ENCODE measurements around the gene PLXNC1. TPM values are rescaled to one million over a fixed set of nuclear protein-coding genes. Genes with fewer than 3 reads are reported as not detected.

PLXNC1 gene
- total and polyA plus RNA-seq, 3 donors from 2014 or later, result 36.5 to 201 (median 96.5) TPM

GRCh38 chr12:94329366-94329765 is 181.0 kb downstream of the PLXNC1 start:
- Histone ChIP-seq H3K4me1 (no peaks in the 10 kb centered on the region), H3K9me3 (no peaks in the 10 kb centered on the region), H3K27ac (no peak overlapping the region), H3K36me3 (ENCODE audit: low read depth, missing control alignments) (no peaks in the 10 kb centered on the region), H3K27me3 (no peaks in the 10 kb centered on the region), H3K4me3 (no peak overlapping the region)
- intact Hi-C loops (cut with DNase I; ENCODE audit: low total_unique reads), result no loop called here
- TF ChIP-seq CTCF (IDR thresholded peaks at IDR 0.05) (no peak), POLR2A (IDR thresholded peaks at IDR 0.05) (no peak)
- no peak for DNase-seq
- WGBS, 2 donors, result 93 to 98% methylated on average over 1 of the region's 1 CpG

GRCh38 chr12:94333396-94333795 is 185.0 kb downstream of the PLXNC1 start:
- Histone ChIP-seq H3K4me3 (no peak overlapping the region), H3K4me1 (no peaks in the 10 kb centered on the region), H3K9me3 (no peaks in the 10 kb centered on the region), H3K27ac (no peak overlapping the region), H3K27me3 (no peaks in the 10 kb centered on the region), H3K36me3 (ENCODE audit: low read depth, missing control alignments) (no peaks in the 10 kb centered on the region)
- DNase-seq, result no peak
- 85 to 92% methylated on average over 3 of the region's 3 CpGs for WGBS, 2 donors
- intact Hi-C loops (cut with DNase I; ENCODE audit: low total_unique reads), result no loop called here
- no peak for TF ChIP-seq POLR2A (IDR thresholded peaks at IDR 0.05)
- TF ChIP-seq CTCF (IDR thresholded peaks at IDR 0.05), result no peak

DNA sequence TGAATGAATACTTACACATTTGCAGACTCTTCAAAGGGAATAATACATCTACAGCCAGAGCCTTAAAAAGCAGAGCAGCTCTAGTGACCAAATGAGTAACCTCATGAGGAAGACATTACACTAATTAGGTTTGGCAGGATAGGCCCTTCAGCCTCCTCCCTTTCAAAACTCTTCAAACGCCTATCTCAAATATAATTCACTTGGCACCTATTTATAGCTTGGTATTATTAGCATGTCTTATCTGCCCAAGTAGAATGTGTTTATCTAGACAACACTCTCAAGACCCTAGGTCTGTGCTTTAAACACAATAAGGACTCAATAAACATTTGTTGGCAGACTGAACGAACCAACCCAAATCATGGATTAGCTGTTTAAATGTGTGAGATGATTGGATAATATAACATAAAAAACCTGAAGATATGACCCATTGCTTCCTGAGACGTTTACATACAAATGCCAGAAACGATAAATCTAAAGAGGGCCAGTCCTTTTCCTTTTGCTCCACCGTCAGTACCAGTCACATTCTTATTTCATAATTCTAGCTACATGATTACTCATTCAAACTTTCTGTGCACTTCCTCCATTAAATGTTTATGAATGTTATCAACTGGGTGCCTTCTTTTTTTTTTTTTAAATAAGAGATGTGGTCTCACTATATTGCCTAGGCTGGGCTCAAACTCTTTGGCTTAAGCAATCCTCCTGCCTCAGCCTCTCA is 188.0 kb downstream of the PLXNC1 start:
- TF ChIP-seq CTCF (IDR thresholded peaks at IDR 0.05) (no peak), POLR2A (IDR thresholded peaks at IDR 0.05) (no peak)
- H3K27ac ChIP-seq, result no peak overlapping the region
- WGBS, 2 donors, result 76 to 83% methylated on average over 5 of the region's 5 CpGs
- no peak overlapping the region for H3K4me3 ChIP-seq
- no peaks in the 10 kb centered on the region for H3K4me1 ChIP-seq
- H3K27me3 ChIP-seq, result no peaks in the 10 kb centered on the region
- intact Hi-C loops (cut with DNase I; ENCODE audit: low total_unique reads), result no loop called here
- H3K36me3 ChIP-seq (ENCODE audit: low read depth, missing control alignments), result no peaks in the 10 kb centered on the region
- no peak for DNase-seq
- no peaks in the 10 kb centered on the region for H3K9me3 ChIP-seq

DNA sequence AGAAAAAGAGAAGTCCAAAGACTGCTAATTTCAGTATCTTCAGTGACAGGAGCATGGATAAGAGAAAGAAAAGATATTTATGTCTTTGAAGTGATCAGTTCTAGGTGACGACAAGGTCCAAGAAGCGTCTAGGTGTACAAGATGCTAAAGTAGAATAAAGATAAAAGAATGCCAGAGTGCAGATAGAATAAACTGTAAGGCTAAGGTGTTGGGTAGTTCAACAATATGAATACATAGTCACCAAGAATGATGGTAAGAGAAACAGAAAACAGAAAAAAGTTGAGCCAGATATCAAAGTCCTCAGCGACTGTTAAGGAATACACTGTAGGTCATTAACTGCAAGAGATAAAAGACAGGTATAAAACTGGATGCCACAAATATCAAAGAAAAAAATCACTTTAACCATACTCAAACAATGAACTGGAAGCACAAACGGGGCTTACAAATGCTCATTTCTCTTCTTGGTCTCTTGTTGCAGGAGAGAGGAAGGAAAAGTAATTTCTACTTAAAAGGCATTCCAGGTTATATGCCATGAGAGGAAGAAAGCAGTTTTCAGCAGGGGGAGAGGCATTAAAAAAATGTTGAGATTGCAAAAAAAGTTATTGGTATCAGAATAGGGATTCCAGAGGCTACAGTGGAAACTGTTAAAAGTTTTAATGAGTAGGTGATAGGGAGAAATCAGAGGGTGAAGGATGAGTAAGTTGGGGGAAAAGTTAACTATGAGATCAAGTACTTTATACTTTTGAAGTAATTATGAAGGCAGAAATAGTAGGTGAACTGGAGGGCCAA is 189.8 kb downstream of the PLXNC1 start:
- no peaks in the 10 kb centered on the region for H3K27me3 ChIP-seq
- no peak overlapping the region for H3K4me3 ChIP-seq
- 89 to 93% methylated on average over 4 of the region's 4 CpGs for WGBS, 2 donors
- no peak overlapping the region for H3K27ac ChIP-seq
- TF ChIP-seq POLR2A (IDR thresholded peaks at IDR 0.05) (no peak), CTCF (IDR thresholded peaks at IDR 0.05) (no peak)
- no peaks in the 10 kb centered on the region for H3K36me3 ChIP-seq (ENCODE audit: low read depth, missing control alignments)
- DNase-seq, result no peak
- H3K9me3 ChIP-seq, result no peaks in the 10 kb centered on the region
- no peaks in the 10 kb centered on the region for H3K4me1 ChIP-seq
- intact Hi-C loops (cut with DNase I; ENCODE audit: low total_unique reads), result no loop called here
